ENCODE data around the gene SLC23A2. TPM values are rescaled to one million over a fixed set of nuclear protein-coding genes. Genes with fewer than 3 reads are reported as not detected.
"Not testable (repeated sequence)": the region's sequence is repeated elsewhere in the genome, so short reads cannot be mapped to it uniquely, and the experiment has no call there.

The SLC23A2 gene
- polyA plus RNA-seq, 1 donor, result 9.4 TPM

- DNase-seq (ENCODE audit: low read depth), result no peak
These were observed 64.9 kb downstream of the SLC23A2 start for GRCh38 chr20:4936392-4936850.

- no peak for DNase-seq (ENCODE audit: low read depth)
These were observed 69.2 kb downstream of the SLC23A2 start for GRCh38 chr20:4932061-4932460.

- DNase-seq (ENCODE audit: low read depth), result no peak
These were observed 71.5 kb downstream of the SLC23A2 start for GRCh38 chr20:4929686-4930397.

- no peak for DNase-seq (ENCODE audit: low read depth)
These were observed 74.7 kb downstream of the SLC23A2 start for GRCh38 chr20:4926531-4927156.

- DNase-seq (ENCODE audit: low read depth), result no peak
These were observed 75.3 kb downstream of the SLC23A2 start for GRCh38 chr20:4925842-4926530.

GRCh38 chr20:4924446-4924845 is 76.9 kb downstream of the SLC23A2 start:
- no peak for DNase-seq (ENCODE audit: low read depth)

GRCh38 chr20:4924032-4924431 is 77.3 kb downstream of the SLC23A2 start:
- DNase-seq (ENCODE audit: low read depth), result no peak

GRCh38 chr20:4922186-4922585 is 79.1 kb downstream of the SLC23A2 start:
- no peak for DNase-seq (ENCODE audit: low read depth)

GRCh38 chr20:4921271-4921670 is 80.0 kb downstream of the SLC23A2 start:
- not testable (repeated sequence) for DNase-seq (ENCODE audit: low read depth)

GRCh38 chr20:4920655-4921054 is 80.7 kb downstream of the SLC23A2 start:
- no peak for DNase-seq (ENCODE audit: low read depth)

GRCh38 chr20:4920131-4920530 is 81.2 kb downstream of the SLC23A2 start:
- DNase-seq (ENCODE audit: low read depth), result no peak

GRCh38 chr20:4919047-4919704 is 82.1 kb downstream of the SLC23A2 start:
- no peak for DNase-seq (ENCODE audit: low read depth)

- DNase-seq (ENCODE audit: low read depth), result no peak
These were observed 82.8 kb downstream of the SLC23A2 start for GRCh38 chr20:4918473-4918872.

- DNase-seq (ENCODE audit: low read depth), result no peak
These were observed 84.1 kb downstream of the SLC23A2 start for GRCh38 chr20:4916971-4917881.

- no peak for DNase-seq (ENCODE audit: low read depth)
These were observed 88.2 kb downstream of the SLC23A2 start for GRCh38 chr20:4913147-4913546.

- DNase-seq (ENCODE audit: low read depth), result no peak
These were observed 88.7 kb downstream of the SLC23A2 start for GRCh38 chr20:4912380-4913142.

GRCh38 chr20:4910951-4911350 is 90.4 kb downstream of the SLC23A2 start:
- DNase-seq (ENCODE audit: low read depth), result no peak

GRCh38 chr20:4905613-4906012 is 95.7 kb downstream of the SLC23A2 start:
- DNase-seq (ENCODE audit: low read depth), result no peak

- DNase-seq (ENCODE audit: low read depth), result no peak
These were observed 96.1 kb downstream of the SLC23A2 start for GRCh38 chr20:4905195-4905594.

GRCh38 chr20:4904127-4904860 is 97.0 kb downstream of the SLC23A2 start:
- no peak for DNase-seq (ENCODE audit: low read depth)

Data from forelimb muscle (tissue), 1 donor.